HG03354 (cell line): Measurements from ENCODE around the gene RGS13.

ENCODE experiments used
- ATAC-seq: cut with Tn5 transposase; IDR thresholded peaks from one replicate; pipeline ENCODE4 v1.9.1; 2021; ENCODE audit warnings: mild to moderate bottlenecking; ENCODE audit not compliant: unreplicated experiment, poor library complexity, severe bottlenecking

RGS13 gene, protein sequence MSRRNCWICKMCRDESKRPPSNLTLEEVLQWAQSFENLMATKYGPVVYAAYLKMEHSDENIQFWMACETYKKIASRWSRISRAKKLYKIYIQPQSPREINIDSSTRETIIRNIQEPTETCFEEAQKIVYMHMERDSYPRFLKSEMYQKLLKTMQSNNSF

DNA sequence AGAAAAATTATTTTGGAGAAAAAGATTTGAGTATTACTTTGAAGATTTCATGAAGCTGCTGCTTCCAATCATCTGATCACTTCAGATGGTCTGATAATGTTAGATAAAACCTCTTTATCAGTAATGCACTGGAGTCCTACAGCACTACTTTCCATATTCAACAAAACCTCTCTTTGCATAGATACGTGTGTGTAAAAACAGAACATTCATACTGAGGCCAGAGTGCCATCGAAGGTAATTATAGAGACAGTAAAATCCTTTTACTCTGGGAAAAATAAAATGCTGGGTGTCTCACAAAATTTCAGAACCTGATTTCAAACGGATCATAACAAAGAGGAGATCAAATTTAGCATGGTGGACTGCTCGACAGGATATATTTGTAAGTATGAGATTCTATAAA lies at the start of gene RGS13:
Gene RGS13, plus strand, starts transcription at position 209 of the 400 bp plus-strand sequence. CDS start 8,188 bp downstream, outside the sequence.
- no peak for ATAC-seq

- ATAC-seq, result no peak
Observed at GRCh38 chr1:192587386-192588266, 48.3 kb upstream of the RGS13 start.

GRCh38 chr1:192588546-192588945 lies 47.4 kb upstream of the RGS13 start:
- no peak for ATAC-seq

DNA sequence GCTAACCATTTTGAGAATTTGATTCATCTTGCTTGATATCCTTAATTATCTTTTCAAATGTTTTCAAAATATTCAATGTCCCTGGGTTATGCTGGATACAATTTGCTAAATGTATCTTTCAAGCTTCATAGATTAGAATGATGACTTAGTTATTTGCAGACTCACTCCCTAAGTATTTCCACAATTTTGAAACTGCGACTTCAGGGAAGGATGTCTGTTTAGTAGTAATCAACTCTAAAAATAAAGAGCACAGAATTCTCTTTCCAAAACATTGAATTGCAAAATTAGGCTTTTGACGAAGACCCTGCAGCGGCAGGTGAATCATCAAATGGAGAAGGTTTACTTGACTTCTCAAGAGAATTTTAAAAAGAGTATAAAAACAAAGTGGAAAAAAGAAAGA lies 46.1 kb upstream of the RGS13 start:
- ATAC-seq, result no peak

GRCh38 chr1:192592517-192592916 lies 43.4 kb upstream of the RGS13 start:
- no peak for ATAC-seq

DNA sequence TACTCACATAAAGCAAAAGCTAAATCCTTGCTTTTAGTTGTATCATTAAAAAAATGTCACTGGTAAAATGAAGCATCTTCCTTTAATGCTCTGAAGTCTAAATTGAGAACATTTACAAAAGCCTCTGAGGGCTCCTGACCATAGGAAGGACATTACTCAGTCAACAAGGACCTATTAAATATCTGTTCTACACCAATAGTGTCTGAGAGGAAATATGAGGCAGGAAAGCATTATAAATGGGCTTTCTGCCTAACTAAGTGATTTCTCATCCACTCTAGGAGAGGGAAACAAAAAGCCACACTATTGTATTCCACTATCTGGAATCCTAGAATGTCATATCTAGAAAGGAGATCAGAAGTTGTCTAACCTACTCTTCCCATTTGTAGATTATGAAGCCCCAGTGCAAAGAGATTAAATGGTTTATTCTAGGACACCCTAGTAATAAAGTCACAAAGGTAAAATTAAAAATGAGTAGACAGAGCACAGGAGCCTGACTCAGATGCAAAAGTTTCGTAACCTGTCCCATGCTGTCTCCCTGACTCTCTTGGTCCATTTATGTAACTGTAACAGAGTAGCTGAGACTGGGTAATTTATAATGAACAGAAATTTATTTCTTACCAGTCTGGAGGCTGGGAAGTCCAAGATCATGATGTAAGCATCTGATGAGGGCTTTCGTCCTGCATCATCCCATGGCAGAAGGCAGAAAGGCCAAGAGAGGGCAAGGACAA lies 42.8 kb upstream of the RGS13 start:
- no peak for ATAC-seq

- no peak for ATAC-seq
Observed at GRCh38 chr1:192595299-192595698, 40.6 kb upstream of the RGS13 start.

- no peak for ATAC-seq
Observed at GRCh38 chr1:192598589-192598988, 37.4 kb upstream of the RGS13 start.

GRCh38 chr1:192600275-192600674 lies 35.7 kb upstream of the RGS13 start:
- ATAC-seq, result no peak

- peak; percentile 45 for ATAC-seq
Observed at GRCh38 chr1:192601143-192601542, 34.8 kb upstream of the RGS13 start.

- peak; percentile 21 for ATAC-seq
Observed at GRCh38 chr1:192601567-192601966, 34.4 kb upstream of the RGS13 start.

DNA sequence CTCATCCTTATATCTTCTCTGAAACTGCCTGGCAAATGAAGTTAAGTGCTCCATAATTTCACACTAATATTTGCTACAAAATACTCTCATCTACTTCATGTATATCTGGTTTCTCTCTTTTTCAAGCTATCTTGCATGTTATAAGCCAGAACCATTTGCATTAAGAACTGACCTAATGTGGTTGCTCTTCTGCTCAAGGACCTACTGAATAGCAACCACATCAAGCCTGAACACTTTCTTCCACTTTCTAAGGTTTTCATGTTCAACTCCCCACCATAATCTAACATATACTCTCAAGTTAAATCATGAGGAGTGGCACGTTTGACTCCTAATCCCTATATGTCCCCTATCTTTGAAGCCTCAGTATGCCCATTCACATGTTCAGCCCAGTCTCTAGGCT lies 33.2 kb upstream of the RGS13 start:
- ATAC-seq, result peak; percentile 25

DNA sequence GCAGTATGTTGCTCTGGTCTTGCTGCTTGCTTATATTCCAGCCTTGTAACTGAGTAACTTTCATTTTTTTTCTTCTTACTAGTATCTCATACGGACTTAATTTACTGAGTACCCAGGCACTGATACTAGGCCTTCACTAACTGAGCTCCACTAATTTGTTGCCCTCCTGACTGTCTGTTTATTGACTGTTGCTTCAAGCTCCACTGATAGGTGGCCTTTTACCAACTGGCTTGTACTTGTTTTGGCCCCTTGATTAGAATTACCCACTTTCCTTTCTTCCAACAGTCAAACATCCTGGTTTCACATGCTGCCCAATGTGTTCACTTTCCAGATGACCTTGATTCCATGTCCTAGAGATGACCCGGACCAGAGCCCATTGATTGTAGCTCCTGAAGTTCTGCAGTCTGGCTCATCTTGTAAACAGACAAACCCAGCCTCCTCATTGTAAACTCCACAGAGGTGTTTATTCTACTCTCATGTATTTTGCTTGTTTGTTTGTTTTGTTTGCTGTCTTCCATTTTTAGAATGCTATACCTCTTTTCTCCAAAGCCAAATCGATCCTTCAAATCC lies 32.6 kb upstream of the RGS13 start:
- ATAC-seq, result peak; percentile 12

GRCh38 chr1:192604979-192605620 lies 30.8 kb upstream of the RGS13 start:
- peak; percentile 38 for ATAC-seq

DNA sequence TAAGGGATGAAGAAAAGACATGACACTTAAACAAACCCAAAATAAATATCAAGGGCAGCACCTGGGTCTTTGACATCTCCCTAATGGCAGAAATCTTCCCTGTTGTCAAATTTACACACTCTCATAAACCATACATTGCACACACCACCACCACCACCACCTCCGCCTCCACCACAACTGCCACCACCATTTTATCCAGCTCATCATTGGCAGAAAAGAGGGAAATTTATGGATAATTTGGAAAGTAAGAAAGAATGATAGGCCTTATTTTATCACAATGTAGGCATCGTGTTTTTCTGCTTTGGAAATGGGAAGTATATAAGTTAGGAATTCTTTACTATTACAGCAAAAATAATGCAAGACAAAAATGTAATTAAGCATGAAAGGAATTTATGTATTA lies 27.3 kb upstream of the RGS13 start:
- ATAC-seq, result no peak

DNA sequence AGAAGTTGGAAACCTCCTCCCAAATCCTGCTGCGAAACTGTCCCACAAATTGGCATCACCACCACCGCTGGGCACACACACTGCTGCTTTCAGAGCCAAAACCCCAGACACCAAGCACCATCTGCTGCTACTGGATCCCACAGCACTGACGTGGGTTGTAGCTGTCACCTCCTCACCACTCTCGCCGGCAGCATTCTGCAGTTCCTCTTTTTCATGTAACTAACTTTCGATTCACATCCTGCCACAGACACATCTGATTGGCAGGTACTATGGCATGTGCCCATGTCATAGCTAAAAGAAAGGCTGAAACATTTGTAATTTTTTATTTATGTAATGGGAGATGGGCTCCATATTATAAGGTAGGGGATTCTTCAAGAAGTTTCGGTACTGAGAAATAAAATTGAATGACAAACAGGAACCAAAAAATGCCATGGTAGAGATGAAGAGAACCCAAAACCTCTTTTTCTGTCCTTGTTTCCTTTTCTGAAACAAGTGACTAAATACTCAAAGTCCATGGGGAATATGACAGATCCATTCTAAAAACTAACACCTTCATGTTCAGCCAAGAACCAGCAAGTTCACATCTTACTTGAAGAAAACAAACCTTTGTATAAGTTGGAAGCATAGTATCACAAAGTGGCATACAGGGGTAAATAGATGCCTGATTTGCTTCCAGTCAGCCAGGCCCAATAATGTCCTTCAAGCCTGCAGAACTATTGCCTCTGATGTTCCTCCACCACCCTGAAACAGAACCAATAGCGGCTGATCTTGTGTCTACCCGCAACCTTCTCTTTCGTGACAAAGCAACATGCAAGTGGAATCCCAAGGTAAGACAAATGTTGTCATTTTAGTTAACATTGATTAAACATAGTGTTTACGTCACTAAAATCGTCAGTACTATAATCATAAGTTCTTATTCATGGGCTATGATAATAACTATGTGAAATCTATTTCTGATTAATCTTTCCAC lies 26.6 kb upstream of the RGS13 start:
- ATAC-seq, result peak; percentile 99

DNA sequence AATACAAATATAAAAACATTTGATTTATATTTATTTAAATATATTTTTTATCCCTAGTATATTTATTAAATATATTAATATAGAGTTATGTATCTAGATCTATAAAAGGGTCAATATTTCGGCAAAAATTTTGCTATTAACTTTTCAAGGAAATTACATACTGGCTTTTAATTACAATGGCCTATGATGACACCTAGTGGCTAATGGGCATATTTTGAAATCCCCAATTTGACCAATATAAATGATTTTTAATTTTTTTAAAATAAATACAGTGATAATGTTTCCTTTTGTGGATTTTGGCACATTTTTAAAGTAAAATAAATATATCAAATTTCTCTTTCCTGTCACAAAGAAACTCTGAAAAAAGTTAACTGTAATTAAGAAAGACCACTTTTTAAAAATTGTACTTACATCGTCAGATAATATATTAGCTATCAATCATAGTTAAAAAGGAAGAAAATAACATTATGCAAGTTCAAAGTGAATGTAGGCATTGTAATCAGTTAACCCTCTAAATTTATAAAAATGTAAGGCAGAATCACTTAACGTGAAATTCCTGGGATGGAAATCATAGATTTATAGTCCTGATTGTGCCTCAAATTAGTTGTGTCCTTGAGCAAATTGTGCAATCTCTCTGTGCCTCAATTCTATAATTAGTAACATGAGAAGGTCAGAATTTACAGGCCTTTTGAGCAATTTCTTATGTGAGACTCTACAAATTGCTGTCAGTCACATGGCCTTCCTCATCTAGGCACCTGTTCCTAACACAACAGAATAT lies 25.6 kb upstream of the RGS13 start:
- no peak for ATAC-seq

DNA sequence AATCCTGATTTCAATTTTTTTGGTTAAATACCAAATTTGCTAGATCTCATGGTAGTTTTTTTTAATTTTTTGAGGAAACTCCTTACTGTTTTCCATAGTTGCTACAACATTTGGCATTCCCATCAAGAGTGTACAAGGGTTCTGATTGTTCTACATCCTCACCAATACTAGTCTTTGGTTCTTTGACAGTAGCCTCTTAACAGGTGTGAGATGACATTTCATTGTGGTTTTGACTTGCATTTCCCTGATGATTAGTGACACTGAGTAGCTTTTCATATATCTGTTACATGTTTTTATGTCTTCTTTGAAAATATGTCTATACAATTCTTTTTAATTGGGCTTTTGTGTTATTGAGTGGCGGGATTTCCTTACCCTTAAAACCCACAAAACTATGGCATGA lies 20.9 kb upstream of the RGS13 start:
- ATAC-seq, result peak; percentile 76
